Mucosa of descending colon (tissue), 3 donors: ENCODE results near the gene JPH4. TPM values are rescaled to one million over a fixed set of nuclear protein-coding genes. Genes with fewer than 3 reads are reported as not detected.

ENCODE experiments used
- ATAC-seq: fragments of 200-7000 bp; cut with Tn5 transposase; one replicate; pipeline ENCODE4 v1.9.1; 2020; ENCODE audit warnings: mild to moderate bottlenecking, moderate library complexity
- DNase-seq, 3 donors: peaks; one replicate each; pipeline ENCODE4 v3.0.0-alpha.2; 2020
- H3K36me3 ChIP-seq: fragments of 200-600 bp; one replicate; pipeline ENCODE4 v1.8.0; 2021; ENCODE audit warnings: low read depth, mild to moderate bottlenecking
- H3K4me1 ChIP-seq: fragments of 200-600 bp; one replicate; pipeline ENCODE4 v1.8.0; 2021; ENCODE audit warnings: low read depth, mild to moderate bottlenecking
- H3K4me3 ChIP-seq: fragments of 200-600 bp; one replicate; pipeline ENCODE4 v1.8.0; 2021; ENCODE audit warnings: mild to moderate bottlenecking
- H3K9me3 ChIP-seq: fragments of 200-600 bp; one replicate; pipeline ENCODE4 v1.8.0; 2021; ENCODE audit warnings: mild to moderate bottlenecking
- CTCF ChIP-seq: fragments of 200-600 bp; IDR thresholded peaks from one replicate; pipeline ENCODE4 v1.8.0; 2022; ENCODE audit warnings: antibody characterized with exemption, mild to moderate bottlenecking
- intact Hi-C, 2 donors: fragments of 100-400 bp; cut with DNase I in 1 of 2; cut with micrococcal nuclease in 1 of 2; formaldehyde crosslinking; loops; one replicate each; pipeline versions ENCODE4 v1.11.0 to v1.11.1; 2022; cut with DNase I, micrococcal nuclease
- total RNA-seq, 3 donors: library from RNA; stranded (reverse); fragmentation: NEBNext Ultra II Directional in 2 of 3; extraction: Animal tissue kit (Norgen Biotek cat#: 25700) in 2 of 3; gene quantifications; one replicate each; pipeline versions ENCODE4 v1.2.1 to v1.2.4, GENCODE V29; 2021 to 2023
- donor health status: DM: no; HTN: no; CAD: no; lungs with moderate emphysema.
- donor health status: DM: no; HTN: no; CAD: no.
- donor health status: DM: no; HTN: yes; CAD: no.

The JPH4 gene
- total RNA-seq, 3 donors from 2014 or later: 0.26 to 3.7 (median 0.87) TPM

GRCh38 chr14:23531391-23531790 lies 47.2 kb downstream of the JPH4 start:
- no peaks in the 10 kb centered on the region for H3K36me3 ChIP-seq
- H3K9me3 ChIP-seq: no peaks in the 10 kb centered on the region
- no peaks in the 10 kb centered on the region for H3K4me1 ChIP-seq
- no peak for ATAC-seq
- no peak for TF ChIP-seq CTCF
- no peak for DNase-seq
- H3K4me3 ChIP-seq: no peak overlapping the region
- intact Hi-C loops: loop anchor here in 1 of 2 donors (10.0 kb wide), 1 partner anchor 47 kb away; no protein-coding TSS in a partner anchor

- DNase-seq (no peak), ATAC-seq (peak; percentile 22)
- intact Hi-C loops: loop anchor here in 1 of 2 donors (10.0 kb wide), 1 partner anchor 46 kb away; no protein-coding TSS in a partner anchor
- no peaks in the 10 kb centered on the region for H3K9me3 ChIP-seq
- H3K4me3 ChIP-seq: no peak overlapping the region
- H3K36me3 ChIP-seq: no peaks in the 10 kb centered on the region
- no peaks in the 10 kb centered on the region for H3K4me1 ChIP-seq
- no peak for TF ChIP-seq CTCF
Observed at GRCh38 chr14:23530375-23531055, 48.1 kb downstream of the JPH4 start.

- TF ChIP-seq CTCF: no peak
- intact Hi-C loops: no loop called here
- no peaks in the 10 kb centered on the region for H3K9me3 ChIP-seq
- ATAC-seq (no peak), DNase-seq (no peak)
- no peaks in the 10 kb centered on the region for H3K36me3 ChIP-seq
- no peak overlapping the region for H3K4me3 ChIP-seq
- no peaks in the 10 kb centered on the region for H3K4me1 ChIP-seq
Observed at GRCh38 chr14:23529016-23529415, 49.6 kb downstream of the JPH4 start.

GRCh38 chr14:23528555-23528954 lies 50.0 kb downstream of the JPH4 start:
- intact Hi-C loops: no loop called here
- no peak overlapping the region for H3K4me3 ChIP-seq
- H3K36me3 ChIP-seq: no peaks in the 10 kb centered on the region
- H3K9me3 ChIP-seq: no peaks in the 10 kb centered on the region
- ATAC-seq (no peak), DNase-seq (no peak)
- no peaks in the 10 kb centered on the region for H3K4me1 ChIP-seq
- no peak for TF ChIP-seq CTCF

GRCh38 chr14:23525611-23526010 lies 53.0 kb downstream of the JPH4 start:
- no peak for DNase-seq
- intact Hi-C loops: no loop called here
- Histone ChIP-seq H3K36me3 (no peaks in the 10 kb centered on the region), H3K9me3 (no peaks in the 10 kb centered on the region), H3K4me3 (no peak overlapping the region), H3K4me1 (no peaks in the 10 kb centered on the region)
- no peak for ATAC-seq
- TF ChIP-seq CTCF: no peak
